ENCODE results near the gene CANT1.

CANT1 gene

GRCh38 chr17:78998311-78999055 lies 11.1 kb downstream of the CANT1 start:
- no peak for TF ChIP-seq CTCF (IDR thresholded peaks at IDR 0.05; ENCODE audit: extremely low read depth, missing control alignments)
- DNase-seq (ENCODE audit: low spot score) = no peak

GRCh38 chr17:78997881-78998280 lies 11.7 kb downstream of the CANT1 start:
- TF ChIP-seq CTCF (IDR thresholded peaks at IDR 0.05; ENCODE audit: extremely low read depth, missing control alignments) = no peak
- no peak for DNase-seq (ENCODE audit: low spot score)

GRCh38 chr17:78997231-78997741 lies 12.3 kb downstream of the CANT1 start:
- DNase-seq (ENCODE audit: low spot score) = no peak
- TF ChIP-seq CTCF (IDR thresholded peaks at IDR 0.05; ENCODE audit: extremely low read depth, missing control alignments) = no peak

- no peak for DNase-seq (ENCODE audit: low spot score)
- TF ChIP-seq CTCF (IDR thresholded peaks at IDR 0.05; ENCODE audit: extremely low read depth, missing control alignments) = no peak
Observed at GRCh38 chr17:78996781-78997201, 12.8 kb downstream of the CANT1 start.

GRCh38 chr17:78995761-78996451 lies 13.7 kb downstream of the CANT1 start:
- TF ChIP-seq CTCF (IDR thresholded peaks at IDR 0.05; ENCODE audit: extremely low read depth, missing control alignments) = no peak
- DNase-seq (ENCODE audit: low spot score) = peak; percentile 19

- DNase-seq (ENCODE audit: low spot score) = no peak
- no peak for TF ChIP-seq CTCF (IDR thresholded peaks at IDR 0.05; ENCODE audit: extremely low read depth, missing control alignments)
Observed at GRCh38 chr17:78995022-78995760, 14.4 kb downstream of the CANT1 start.

Data from GM20000 (cell line).